Measurements from ENCODE around the gene GNG13. TPM values are rescaled to one million over a fixed set of nuclear protein-coding genes. Genes with fewer than 3 reads are reported as not detected.
"Not testable (repeated sequence)": the region's sequence is repeated elsewhere in the genome, so short reads cannot be mapped to it uniquely, and the experiment has no call there.

The GNG13 gene
- total and polyA plus RNA-seq, 2 donors (not counting 3 experiments of a cell fraction or from before 2014, with no cell fraction given), result not detected

DNA sequence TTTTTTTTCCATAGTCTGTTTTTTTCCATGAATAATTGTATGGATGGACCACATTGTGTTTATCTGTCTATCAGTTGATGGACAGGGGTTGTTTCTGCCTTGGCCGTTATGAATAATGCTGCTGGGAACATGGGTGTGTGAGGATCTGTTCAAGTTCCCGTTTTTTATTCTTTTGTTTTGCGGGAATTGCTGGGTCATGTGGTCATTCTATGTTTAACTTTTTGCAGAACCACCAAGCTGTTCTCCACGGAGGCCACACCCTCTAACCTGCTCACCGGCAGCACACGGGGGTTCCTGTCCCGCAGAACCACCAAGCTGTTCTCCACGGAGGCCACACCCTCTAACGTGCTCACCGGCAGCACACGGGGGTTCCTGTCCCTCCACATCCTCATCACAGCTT lies 45.9 kb downstream of the GNG13 start:
- Histone ChIP-seq H3K9me1 (replicated peaks; ENCODE audit: control insufficient read depth, extremely low read depth, insufficient read depth, low read length) (no peaks in the 10 kb centered on the region), H3K79me2 (ENCODE audit: control insufficient read depth, insufficient read depth, low read length) (no peaks in the 10 kb centered on the region), H3K27me3 (ENCODE audit: control insufficient read depth in 2 of 2, insufficient read depth in 2 of 2, low read length in 2 of 2) (peaks cover 4 to 6% of the 10 kb centered on the region in 2 experiments), H3K4me1 (ENCODE audit: control insufficient read depth, extremely low read depth, insufficient read depth, low read length) (no peaks in the 10 kb centered on the region), H3K9ac (replicated peaks; ENCODE audit: extremely low read depth, insufficient read depth, low read length) (no peak overlapping the region), H3K27ac (ENCODE audit: insufficient read depth, low read depth, low read length) (no peak overlapping the region), H4K20me1 (replicated peaks; ENCODE audit: control insufficient read depth, extremely low read depth, insufficient read depth, low read length) (no peaks in the 10 kb centered on the region), H3K4me2 (ENCODE audit: insufficient read depth, low read length) (no peak overlapping the region), H3K9me3 (replicated peaks; ENCODE audit: control insufficient read depth, insufficient read depth, low read length) (no peaks in the 10 kb centered on the region), H2AFZ (ENCODE audit: low read depth, low read length) (no peak overlapping the region), H3K4me3 (replicated peaks in 1 of 3; ENCODE audit: insufficient read depth in 1 of 3, low read depth in 1 of 3, low read length in 3 of 3) (no peak overlapping the region), H3K36me3 (ENCODE audit: control insufficient read depth in 2 of 2, extremely low read depth in 1 of 2, insufficient read depth in 2 of 2, low read length in 2 of 2) (no peaks in the 10 kb centered on the region)
- ChIA-PET CTCF (no interaction called here), POLR2A (no interaction called here)
- no peak for DNase-seq (ENCODE audit: low read depth, low spot score)
- FAIRE-seq, result no peak
- intact Hi-C loops (cut with micrococcal nuclease) (no loop called here), dilution Hi-C loops (cut with MboI; ENCODE audit: extremely low pct_ligation_motif_present, low sequenced_read_pairs) (no loop called here)
- TF ChIP-seq JUN (IDR thresholded peaks at IDR 0.05; ENCODE audit: borderline replicate concordance, insufficient read depth, insufficient read length, low read depth), result no peak
- TF ChIP-seq GATA2 (IDR thresholded peaks at IDR 0.05; ENCODE audit: insufficient read depth, insufficient read length, low read depth, low read length), result no peak
- no peak for TF ChIP-seq POLR2AphosphoS5 (IDR thresholded peaks at IDR 0.05; ENCODE audit: insufficient read depth, low read depth, low read length)
- TF ChIP-seq, protein P1, sequence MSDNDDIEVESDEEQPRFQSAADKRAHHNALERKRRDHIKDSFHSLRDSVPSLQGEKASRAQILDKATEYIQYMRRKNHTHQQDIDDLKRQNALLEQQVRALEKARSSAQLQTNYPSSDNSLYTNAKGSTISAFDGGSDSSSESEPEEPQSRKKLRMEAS (IDR thresholded peaks at IDR 0.05; ENCODE audit: insufficient read depth, insufficient read length), result no peak
- TF ChIP-seq, protein P2, sequence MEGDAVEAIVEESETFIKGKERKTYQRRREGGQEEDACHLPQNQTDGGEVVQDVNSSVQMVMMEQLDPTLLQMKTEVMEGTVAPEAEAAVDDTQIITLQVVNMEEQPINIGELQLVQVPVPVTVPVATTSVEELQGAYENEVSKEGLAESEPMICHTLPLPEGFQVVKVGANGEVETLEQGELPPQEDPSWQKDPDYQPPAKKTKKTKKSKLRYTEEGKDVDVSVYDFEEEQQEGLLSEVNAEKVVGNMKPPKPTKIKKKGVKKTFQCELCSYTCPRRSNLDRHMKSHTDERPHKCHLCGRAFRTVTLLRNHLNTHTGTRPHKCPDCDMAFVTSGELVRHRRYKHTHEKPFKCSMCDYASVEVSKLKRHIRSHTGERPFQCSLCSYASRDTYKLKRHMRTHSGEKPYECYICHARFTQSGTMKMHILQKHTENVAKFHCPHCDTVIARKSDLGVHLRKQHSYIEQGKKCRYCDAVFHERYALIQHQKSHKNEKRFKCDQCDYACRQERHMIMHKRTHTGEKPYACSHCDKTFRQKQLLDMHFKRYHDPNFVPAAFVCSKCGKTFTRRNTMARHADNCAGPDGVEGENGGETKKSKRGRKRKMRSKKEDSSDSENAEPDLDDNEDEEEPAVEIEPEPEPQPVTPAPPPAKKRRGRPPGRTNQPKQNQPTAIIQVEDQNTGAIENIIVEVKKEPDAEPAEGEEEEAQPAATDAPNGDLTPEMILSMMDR (IDR thresholded peaks at IDR 0.05; ENCODE audit: extremely low read depth in 1 of 2, insufficient read depth in 1 of 2, low read depth in 1 of 2, low read length in 2 of 2), result no peak
- no peak for TF ChIP-seq POLR2A (IDR thresholded peaks at IDR 0.05; ENCODE audit: low read depth, low read length)
- TF ChIP-seq MYC (IDR thresholded peaks at IDR 0.05; ENCODE audit: low read depth, low read length), result no peak
- no peak for TF ChIP-seq FOS (IDR thresholded peaks at IDR 0.05; ENCODE audit: borderline replicate concordance, insufficient read depth, low read length)
- no peak for TF ChIP-seq EZH2 (IDR thresholded peaks at IDR 0.05; ENCODE audit: borderline replicate concordance, low read depth, low read length, severe bottlenecking)
- no TSS peak for BruUV-seq (replicated peaks)

DNA sequence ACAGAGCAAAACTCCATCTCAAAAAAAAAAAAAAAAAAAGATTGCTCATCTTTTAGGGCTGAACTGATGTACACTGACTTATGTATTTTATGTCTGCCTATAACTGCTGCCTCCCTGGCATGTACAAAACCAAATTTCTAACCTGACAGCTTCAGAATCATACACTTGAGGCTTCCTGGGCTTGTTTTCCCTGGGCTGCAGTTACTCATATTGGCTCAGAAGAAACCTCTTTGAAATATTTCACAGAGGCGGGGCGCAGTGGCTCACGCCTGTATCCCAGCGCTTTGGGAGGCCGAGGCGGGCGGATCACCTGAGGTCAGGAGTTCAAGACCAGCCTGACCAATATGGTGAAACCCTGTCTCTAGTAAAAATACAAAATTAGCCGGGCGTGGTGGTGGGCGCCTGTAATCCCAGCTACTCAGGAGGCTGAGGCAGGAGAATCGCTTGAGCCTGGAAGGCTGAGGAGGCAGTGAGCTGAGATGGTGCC lies 46.4 kb downstream of the GNG13 start:
- H4K20me1 ChIP-seq (replicated peaks; ENCODE audit: control insufficient read depth, extremely low read depth, insufficient read depth, low read length); FAIRE-seq; H3K4me2 ChIP-seq (ENCODE audit: insufficient read depth, low read length); H3K9ac ChIP-seq (replicated peaks; ENCODE audit: extremely low read depth, insufficient read depth, low read length); H3K36me3 ChIP-seq (ENCODE audit: control insufficient read depth in 2 of 2, extremely low read depth in 1 of 2, insufficient read depth in 2 of 2, low read length in 2 of 2); H3K27ac ChIP-seq (ENCODE audit: insufficient read depth, low read depth, low read length); H3K27me3 ChIP-seq (ENCODE audit: control insufficient read depth in 2 of 2, insufficient read depth in 2 of 2, low read length in 2 of 2); H3K9me1 ChIP-seq (replicated peaks; ENCODE audit: control insufficient read depth, extremely low read depth, insufficient read depth, low read length); H3K79me2 ChIP-seq (ENCODE audit: control insufficient read depth, insufficient read depth, low read length); POLR2A ChIA-PET; DNase-seq (ENCODE audit: low read depth, low spot score); intact Hi-C loops (cut with micrococcal nuclease); dilution Hi-C loops (cut with MboI; ENCODE audit: extremely low pct_ligation_motif_present, low sequenced_read_pairs); CTCF ChIA-PET; H3K9me3 ChIP-seq (replicated peaks; ENCODE audit: control insufficient read depth, insufficient read depth, low read length); H3K4me1 ChIP-seq (ENCODE audit: control insufficient read depth, extremely low read depth, insufficient read depth, low read length); H3K4me3 ChIP-seq (replicated peaks in 1 of 3; ENCODE audit: insufficient read depth in 1 of 3, low read depth in 1 of 3, low read length in 3 of 3); H2AFZ ChIP-seq (ENCODE audit: low read depth, low read length); BruUV-seq (replicated peaks): not testable (repeated sequence)
